AG08396 (cell line): Measurements from ENCODE around the gene AP1M2.
A peak's percentile ranks its signal among the peaks of the same experiment; 100 is the strongest.
"Not testable (repeated sequence)": the region's sequence is repeated elsewhere in the genome, so short reads cannot be mapped to it uniquely, and the experiment has no call there.

Experiments
- DNase-seq: peaks from one replicate; pipeline ENCODE4 v3.0.0; 2012; ENCODE audit warnings: low spot score, mixed read lengths

AP1M2 gene

GRCh38 chr19:10601999-10602329 lies 14.9 kb upstream of the AP1M2 start:
- DNase-seq, result no peak

GRCh38 chr19:10600149-10600548 lies 13.0 kb upstream of the AP1M2 start:
- DNase-seq, result no peak

GRCh38 chr19:10593820-10594637 lies 6.9 kb upstream of the AP1M2 start:
- no peak for DNase-seq

GRCh38 chr19:10593148-10593547 lies 6.0 kb upstream of the AP1M2 start:
- DNase-seq, result no peak

- DNase-seq, result no peak
Observed at GRCh38 chr19:10587839-10588150, 683 bp upstream of the AP1M2 start.

GRCh38 chr19:10586396-10586795 lies 716 bp downstream of the AP1M2 start:
- DNase-seq, result no peak

GRCh38 chr19:10583036-10583776 lies 3.9 kb downstream of the AP1M2 start:
- no peak for DNase-seq

- DNase-seq, result no peak
Observed at GRCh38 chr19:10582091-10582490, 5.0 kb downstream of the AP1M2 start.

- DNase-seq, result peak; percentile 73
Observed at GRCh38 chr19:10580979-10581631, 6.0 kb downstream of the AP1M2 start.

- DNase-seq, result no peak
Observed at GRCh38 chr19:10577951-10578350, 9.2 kb downstream of the AP1M2 start.

- no peak for DNase-seq
Observed at GRCh38 chr19:10575011-10575716, 11.9 kb downstream of the AP1M2 start.

GRCh38 chr19:10574462-10574861 lies 12.7 kb downstream of the AP1M2 start:
- no peak for DNase-seq

GRCh38 chr19:10573793-10574192 lies 13.3 kb downstream of the AP1M2 start:
- DNase-seq, result not testable (repeated sequence)

GRCh38 chr19:10568826-10569651 lies 18.1 kb downstream of the AP1M2 start, which contains the start of gene CDKN2D:
Gene CDKN2D, minus strand, starts transcription at chr19:10568979. Its CDS starts 326 bp downstream, at chr19:10568653.
- DNase-seq, result peak; percentile 95

GRCh38 chr19:10568062-10568825 lies 18.9 kb downstream of the AP1M2 start:
- no peak for DNase-seq

GRCh38 chr19:10567656-10568055 lies 19.5 kb downstream of the AP1M2 start:
- no peak for DNase-seq

GRCh38 chr19:10566658-10567410 lies 20.3 kb downstream of the AP1M2 start:
- DNase-seq, result no peak

- DNase-seq, result no peak
Observed at GRCh38 chr19:10566408-10566657, 20.8 kb downstream of the AP1M2 start.

GRCh38 chr19:10565567-10566407 lies 21.3 kb downstream of the AP1M2 start, which contains the start of gene KRI1:
Gene KRI1, minus strand, starts transcription at chr19:10566010. Its CDS starts 11 bp downstream, at chr19:10565999.
- DNase-seq, result peak; percentile 100
